HG03378 (cell line): ENCODE measurements around the gene SPATA7.
"Not testable (repeated sequence)": the region's sequence is repeated elsewhere in the genome, so short reads cannot be mapped to it uniquely, and the experiment has no call there.

Source experiments
- ATAC-seq: cut with Tn5 transposase; IDR thresholded peaks from one replicate; pipeline ENCODE4 v1.9.1; 2021; ENCODE audit warnings: mild to moderate bottlenecking, moderate library complexity; ENCODE audit not compliant: unreplicated experiment

SPATA7 gene

GRCh38 chr14:88385212-88386101, at the start of gene SPATA7:
SPATA7 (plus strand) TSS chr14:88385657; CDS start chr14:88385819, 162 bp downstream.
- ATAC-seq, result peak; percentile 98

- no peak for ATAC-seq
Measured at GRCh38 chr14:88340357-88340756, 45.1 kb upstream of the SPATA7 start.

- no peak for ATAC-seq
Measured at GRCh38 chr14:88342980-88343379, 42.5 kb upstream of the SPATA7 start.

GRCh38 chr14:88346048-88346639, 39.3 kb upstream of the SPATA7 start:
- ATAC-seq, result no peak

- ATAC-seq, result no peak
Measured at GRCh38 chr14:88348546-88348945, 36.9 kb upstream of the SPATA7 start.

- ATAC-seq, result no peak
Measured at GRCh38 chr14:88351966-88352691, 33.3 kb upstream of the SPATA7 start.

- ATAC-seq, result no peak
Measured at GRCh38 chr14:88352698-88353097, 32.8 kb upstream of the SPATA7 start.

GRCh38 chr14:88354358-88354757, 31.1 kb upstream of the SPATA7 start:
- ATAC-seq, result no peak

GRCh38 chr14:88359500-88359899, 26.0 kb upstream of the SPATA7 start:
- ATAC-seq, result no peak

GRCh38 chr14:88363644-88364043, 21.8 kb upstream of the SPATA7 start:
- ATAC-seq, result no peak

GRCh38 chr14:88364710-88365413, 20.6 kb upstream of the SPATA7 start:
- no peak for ATAC-seq

GRCh38 chr14:88369496-88369895, 16.0 kb upstream of the SPATA7 start:
- ATAC-seq, result no peak

GRCh38 chr14:88379706-88380343, 5.6 kb upstream of the SPATA7 start:
- ATAC-seq, result no peak

- no peak for ATAC-seq
Measured at GRCh38 chr14:88380405-88380804, 5.1 kb upstream of the SPATA7 start.

- ATAC-seq, result not testable (repeated sequence)
Measured at GRCh38 chr14:88381634-88382033, 3.8 kb upstream of the SPATA7 start.

- no peak for ATAC-seq
Measured at GRCh38 chr14:88384718-88385117, 739 bp upstream of the SPATA7 start.

GRCh38 chr14:88386256-88386794, 868 bp downstream of the SPATA7 start:
- peak; percentile 26 for ATAC-seq

GRCh38 chr14:88388741-88389282, 3.4 kb downstream of the SPATA7 start:
- no peak for ATAC-seq

GRCh38 chr14:88392609-88393008, 7.2 kb downstream of the SPATA7 start:
- ATAC-seq, result no peak

- no peak for ATAC-seq
Measured at GRCh38 chr14:88411039-88411438, 25.6 kb downstream of the SPATA7 start.
